Hematopoietic multipotent progenitor cell (in vitro differentiated cells): ENCODE results near the gene SUN3. TPM values are rescaled to one million over a fixed set of nuclear protein-coding genes. Genes with fewer than 3 reads are reported as not detected.

Experiments used
- DNase-seq, 3 donors: peaks; one replicate each; pipeline ENCODE4 v3.0.0-alpha.2; 2011 to 2015; ENCODE audit warnings: low read depth in 2 of 3, low spot score in 2 of 3
- total RNA-seq: library from RNA; depleted of rRNA; stranded (reverse); fragments of >200 nt; gene quantifications from one replicate; pipeline ENCODE4 v1.2.3, GENCODE V29; 2012

The SUN3 gene, protein sequence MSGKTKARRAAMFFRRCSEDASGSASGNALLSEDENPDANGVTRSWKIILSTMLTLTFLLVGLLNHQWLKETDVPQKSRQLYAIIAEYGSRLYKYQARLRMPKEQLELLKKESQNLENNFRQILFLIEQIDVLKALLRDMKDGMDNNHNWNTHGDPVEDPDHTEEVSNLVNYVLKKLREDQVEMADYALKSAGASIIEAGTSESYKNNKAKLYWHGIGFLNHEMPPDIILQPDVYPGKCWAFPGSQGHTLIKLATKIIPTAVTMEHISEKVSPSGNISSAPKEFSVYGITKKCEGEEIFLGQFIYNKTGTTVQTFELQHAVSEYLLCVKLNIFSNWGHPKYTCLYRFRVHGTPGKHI
- not detected for total RNA-seq

DNA sequence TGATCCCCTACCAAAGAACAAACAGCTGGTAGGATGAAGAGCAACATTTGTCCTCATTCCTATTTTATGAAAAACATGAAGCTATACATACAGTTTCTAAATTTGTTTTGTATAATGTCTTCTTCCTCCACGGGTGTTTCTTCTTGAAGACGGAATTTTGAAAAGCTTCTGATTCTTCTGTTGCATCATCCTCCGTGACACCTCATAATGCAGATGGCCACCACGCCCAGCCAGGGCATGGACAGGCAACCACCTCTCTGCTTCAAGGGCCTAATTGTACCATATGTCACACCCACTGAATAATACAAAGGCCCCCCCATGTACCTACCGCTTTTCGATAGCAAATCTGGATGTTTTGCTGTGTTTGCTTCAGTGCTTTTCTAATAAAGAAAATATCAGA, at the start of gene SUN3:
SUN3 (minus strand) TSS at position 170 of the 400 bp plus-strand sequence; CDS start at position 1, 169 bp downstream.
- DNase-seq: no peak

DNA sequence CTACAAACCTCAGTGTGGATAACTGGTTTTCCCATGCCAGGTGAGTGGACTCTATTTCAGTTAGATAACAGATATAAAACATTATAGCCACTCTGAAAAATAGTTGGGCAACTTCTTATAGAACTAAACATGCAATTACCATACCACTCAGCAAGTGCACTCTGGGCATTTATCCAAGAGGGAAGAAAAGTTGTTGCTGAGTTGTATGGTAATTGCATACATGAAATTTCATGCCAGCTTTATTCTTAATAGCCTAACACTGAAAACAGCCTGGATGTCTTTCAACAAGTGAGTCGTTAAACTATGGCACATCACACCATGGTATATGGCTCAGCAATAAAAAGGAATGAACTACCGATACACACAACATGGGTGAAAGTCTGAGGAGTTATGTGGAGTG, 49.6 kb upstream of the SUN3 start:
- no peak for DNase-seq

DNA sequence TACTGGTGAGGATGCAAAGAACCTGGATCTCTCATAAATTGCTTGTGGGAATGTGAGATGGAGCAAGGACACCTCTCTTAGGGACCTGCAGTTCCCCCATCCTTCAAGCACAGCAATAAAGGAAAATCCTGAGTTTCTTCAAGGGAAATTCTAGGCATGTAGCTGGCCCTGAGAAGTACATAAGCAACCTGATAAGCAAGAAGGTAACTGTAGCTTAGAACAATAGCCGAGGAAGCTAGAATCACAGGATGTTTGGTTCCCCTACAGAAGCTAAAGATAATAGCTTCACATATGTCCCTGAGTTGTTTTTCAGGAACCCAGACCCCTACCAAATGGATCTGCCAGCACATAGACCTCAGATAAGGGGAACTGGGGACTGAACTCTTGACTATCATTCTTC, 48.5 kb upstream of the SUN3 start:
- no peak for DNase-seq

DNA sequence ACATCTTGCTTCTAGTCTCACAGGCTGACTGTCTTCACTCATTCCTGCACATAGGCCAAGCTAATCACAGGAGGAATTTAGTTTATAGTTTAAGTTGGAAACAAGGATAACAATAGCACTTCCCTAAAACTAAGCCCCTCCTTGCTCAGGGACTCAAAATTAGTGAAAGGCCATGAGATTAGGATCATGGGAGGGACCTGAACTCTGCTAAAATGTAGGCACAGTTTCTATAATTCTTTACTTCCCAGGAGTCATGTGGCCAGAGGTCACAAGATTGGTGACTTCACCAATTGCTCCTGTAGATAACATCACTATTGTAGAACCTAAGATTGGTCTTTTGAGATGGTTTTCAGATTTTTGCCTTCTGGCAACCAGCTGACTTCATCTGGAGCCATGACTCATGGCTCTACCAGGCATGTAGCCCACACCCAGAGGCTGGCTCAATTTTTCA, 45.3 kb upstream of the SUN3 start:
- DNase-seq: no peak

DNA sequence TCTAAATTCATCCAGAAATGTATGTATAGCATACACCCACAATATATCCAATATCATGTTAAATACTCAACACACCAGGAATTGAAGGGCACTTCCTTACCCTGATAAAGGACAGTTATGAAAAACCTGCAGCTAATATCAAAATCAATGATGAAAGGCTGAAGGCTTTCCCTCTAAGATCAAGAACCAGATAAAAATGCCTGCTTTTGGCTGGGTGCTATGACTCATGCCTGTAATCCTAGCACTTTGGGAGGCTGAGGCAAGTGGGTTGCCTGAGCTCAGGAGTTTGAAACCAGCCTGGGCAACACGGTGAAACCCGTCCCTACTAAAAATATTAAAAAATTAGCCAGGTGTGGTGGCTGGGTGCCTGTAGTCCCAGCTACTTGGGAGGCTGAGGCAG, 38.6 kb upstream of the SUN3 start:
- DNase-seq: no peak

DNA sequence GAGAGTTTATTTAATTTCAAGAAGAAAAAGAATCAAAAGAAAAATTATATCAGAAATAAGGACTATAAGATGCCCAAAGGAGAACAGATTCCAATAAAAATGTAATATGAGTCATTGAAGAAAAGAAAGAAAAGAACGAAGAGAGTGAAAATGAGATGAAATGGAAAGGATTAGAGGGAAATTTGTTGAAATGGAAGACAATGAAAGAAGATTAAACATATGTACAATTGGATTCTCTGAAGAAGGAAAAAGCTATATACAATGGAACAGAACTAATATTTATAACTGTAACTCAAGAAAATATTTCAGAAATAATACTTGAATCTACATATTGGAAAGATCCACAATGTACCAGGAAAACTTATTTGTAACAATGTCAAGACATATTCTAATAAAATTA, 35.1 kb upstream of the SUN3 start:
- DNase-seq: no peak

DNA sequence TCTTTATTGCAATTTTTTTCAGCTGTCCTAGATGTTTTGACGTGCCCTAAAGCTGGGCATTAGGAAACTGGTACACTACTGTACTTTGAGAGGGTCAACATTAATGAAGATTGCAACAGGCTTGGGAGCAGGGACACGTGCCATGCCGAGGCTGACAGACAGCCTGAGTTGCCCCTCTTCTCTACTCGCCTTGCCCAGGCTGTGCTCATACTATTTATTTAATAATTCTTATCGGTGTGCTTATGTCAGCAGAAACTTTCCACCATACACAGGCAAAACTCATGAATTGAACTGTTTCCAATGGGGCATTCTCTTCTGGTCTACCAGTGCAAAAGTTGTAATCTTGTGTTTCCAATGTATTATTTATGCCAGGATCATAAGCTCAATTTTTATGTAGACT, 30.8 kb upstream of the SUN3 start:
- no peak for DNase-seq

DNA sequence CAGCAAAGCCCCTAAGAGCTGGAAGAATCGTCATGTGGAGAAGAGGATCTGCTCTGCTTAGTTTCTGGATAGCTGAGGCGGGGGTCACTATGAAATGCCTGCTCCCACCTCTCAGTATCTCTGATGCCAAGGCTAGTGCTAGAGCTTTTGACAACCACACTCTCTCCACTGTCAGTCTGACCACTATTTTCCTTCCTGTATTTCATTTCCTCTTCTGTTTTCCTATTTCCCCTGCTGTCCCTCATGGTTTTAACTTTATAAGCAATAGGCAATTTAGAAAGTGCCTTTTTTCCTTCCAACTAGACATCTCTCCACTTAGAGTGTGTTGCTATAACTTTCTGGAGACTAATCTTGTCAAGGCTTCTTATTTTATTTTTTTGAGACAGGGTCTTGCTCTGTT, 30.1 kb upstream of the SUN3 start:
- no peak for DNase-seq

DNA sequence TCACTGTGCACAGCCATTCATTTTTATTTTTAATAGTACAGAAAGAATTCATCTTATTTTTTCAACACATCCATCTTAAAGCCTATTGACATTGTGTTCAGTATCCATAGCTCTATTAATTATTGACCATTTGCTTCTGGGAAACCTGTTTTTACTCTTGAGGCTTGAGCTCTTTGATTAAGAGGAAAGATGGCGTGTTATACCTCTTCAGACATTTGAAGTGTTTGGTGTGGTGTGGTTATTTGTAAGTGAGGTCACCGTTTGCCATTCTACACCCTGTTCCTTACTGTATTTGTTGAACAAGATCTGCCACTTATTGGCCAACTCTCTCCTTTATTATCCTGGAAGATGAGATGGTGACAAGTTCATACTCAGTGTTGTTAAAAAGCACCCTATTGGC, 24.8 kb upstream of the SUN3 start:
- DNase-seq: no peak

DNA sequence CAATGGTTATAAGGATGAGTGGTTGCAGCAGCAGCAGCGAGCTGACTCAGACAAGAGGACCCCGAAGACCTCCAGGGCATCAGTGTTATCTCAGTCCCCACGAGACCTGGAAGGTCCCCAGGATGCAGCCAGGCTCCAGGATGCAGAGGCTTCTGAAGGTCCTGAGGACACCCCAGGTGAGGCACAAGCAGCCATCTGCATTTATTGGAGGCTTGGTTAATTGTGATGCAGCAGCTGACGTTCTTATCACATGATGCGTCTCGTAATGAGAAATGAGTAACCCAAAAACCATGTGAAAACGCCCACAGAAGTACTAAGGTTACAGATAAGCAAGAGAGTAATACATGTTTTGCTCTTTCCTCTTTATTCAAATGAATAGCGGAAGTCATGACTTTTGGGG, 23.8 kb upstream of the SUN3 start:
- DNase-seq: no peak

DNA sequence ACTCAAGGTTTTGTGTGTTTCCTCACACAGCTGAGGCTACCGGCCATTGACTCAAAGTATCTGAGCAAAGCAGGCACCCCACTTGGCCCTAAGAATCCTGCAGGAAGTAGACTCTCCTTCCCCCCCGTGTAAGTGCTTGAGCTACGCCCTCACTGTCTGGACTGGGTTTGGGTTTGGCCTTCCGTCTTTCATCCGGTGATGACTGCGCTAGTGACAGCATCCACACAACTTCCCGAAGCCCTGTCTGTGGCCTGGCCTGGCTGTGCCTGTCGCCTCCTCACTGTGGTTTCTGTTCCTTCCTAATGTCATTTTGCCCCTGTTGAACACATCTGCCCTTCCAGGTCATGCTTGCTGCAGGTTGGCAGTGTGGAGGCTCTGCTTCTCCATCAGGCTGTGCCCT, 20.9 kb upstream of the SUN3 start:
- no peak for DNase-seq

DNA sequence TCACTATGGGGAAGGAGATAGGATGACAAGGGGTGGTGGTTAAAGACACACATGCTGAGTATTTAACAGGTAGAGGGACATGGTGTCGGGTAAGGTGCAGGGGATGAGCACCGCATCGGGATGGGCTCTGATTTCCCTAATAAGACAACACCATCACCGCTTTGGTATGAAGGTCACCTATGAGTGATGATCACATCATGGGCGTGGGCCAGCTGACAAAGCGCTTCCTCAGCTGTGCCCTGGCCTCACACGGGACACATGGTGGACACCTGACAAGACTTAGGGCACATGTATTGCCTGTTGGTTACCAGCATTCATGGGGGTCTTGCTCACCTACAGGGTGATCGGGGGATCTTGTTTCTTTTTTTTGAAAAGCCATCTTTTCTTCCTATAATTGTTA, 19.2 kb upstream of the SUN3 start:
- DNase-seq: no peak

DNA sequence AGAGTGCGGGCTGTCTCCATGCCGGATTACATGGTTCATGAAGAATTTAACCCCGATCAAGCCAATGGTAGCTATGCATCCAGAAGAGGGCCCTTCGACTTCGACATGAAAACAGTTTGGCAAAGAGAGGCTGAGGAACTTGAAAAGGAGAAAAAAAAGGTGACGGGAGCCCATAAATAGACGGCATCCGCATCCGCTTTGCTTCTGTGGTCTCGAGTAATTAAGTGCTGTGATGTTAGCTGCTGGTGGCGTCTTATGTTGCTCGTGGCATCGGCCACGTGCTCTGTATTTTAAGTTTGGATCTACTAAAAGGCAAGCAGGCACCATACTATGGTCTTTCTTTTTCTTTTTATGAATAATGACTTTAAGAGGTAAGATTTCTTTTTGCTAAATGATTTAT, 17.6 kb upstream of the SUN3 start:
- DNase-seq: peak in 2 of 3 donors; percentile 18 to 60

DNA sequence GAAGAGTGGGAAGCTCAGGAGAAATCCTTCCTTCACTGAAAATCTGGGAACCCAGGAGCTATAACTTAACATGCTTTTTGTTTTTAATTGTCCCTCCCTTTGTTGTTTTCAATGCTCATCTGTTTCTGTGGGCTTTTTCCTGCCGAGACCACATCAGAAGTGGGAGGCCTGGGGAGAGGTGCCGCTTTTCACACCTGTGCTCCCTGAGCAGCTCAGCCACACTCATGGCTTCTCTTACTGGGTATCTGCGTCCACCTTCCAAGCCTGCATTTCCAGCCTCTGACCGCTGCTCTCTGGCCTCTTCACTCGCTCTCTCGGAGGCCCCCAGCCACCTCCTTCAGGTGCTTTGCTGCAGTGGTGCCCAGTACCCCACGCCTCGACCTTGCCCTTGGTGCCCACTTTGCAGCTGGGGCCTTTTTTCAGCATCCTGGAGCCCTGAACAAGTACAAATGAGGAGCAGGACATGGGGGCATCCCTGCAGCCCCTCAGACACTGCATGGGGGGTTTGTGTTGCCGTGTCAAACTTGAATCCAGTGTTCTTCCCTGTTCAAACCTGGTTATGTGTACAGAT, 16.4 kb upstream of the SUN3 start:
- DNase-seq: no peak

DNA sequence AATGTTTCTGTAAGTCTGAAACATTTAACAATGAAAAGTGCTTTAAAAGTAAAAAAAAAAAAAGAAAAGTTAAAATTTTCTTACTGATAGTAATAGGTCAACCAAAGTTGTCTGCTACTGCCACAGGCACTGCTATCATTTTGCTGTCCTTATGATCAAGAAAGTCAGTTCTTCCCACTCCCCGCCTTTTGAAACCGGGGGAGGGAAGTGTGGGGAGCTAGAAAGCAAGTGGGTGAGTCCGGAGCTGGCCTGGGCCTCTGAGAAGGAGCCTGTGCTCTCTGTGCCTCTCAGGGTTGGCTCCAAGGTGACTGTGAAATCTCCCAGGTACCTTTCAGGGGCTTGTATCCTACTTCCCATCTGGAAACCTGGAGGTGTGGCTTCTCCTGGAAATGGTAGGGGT, 13.7 kb upstream of the SUN3 start:
- no peak for DNase-seq

DNA sequence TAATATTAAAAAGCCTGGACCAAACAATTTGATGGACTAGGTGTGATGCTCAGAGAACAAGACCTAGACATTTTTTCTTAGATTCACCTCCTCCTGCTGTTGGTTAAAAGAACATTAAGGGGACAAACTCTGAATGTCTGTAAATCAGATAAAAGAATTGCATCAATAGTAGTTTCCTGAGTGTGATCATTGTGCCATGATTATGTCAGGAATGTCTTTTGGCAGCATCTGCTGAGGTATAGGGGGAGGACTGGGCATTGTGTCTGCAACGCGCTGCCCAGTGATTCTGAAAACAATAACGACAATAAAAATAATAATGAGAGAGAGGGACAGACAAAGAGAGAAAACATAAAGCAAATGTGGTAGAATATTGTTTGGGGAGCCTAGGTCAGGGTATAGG, 13.3 kb upstream of the SUN3 start:
- no peak for DNase-seq

DNA sequence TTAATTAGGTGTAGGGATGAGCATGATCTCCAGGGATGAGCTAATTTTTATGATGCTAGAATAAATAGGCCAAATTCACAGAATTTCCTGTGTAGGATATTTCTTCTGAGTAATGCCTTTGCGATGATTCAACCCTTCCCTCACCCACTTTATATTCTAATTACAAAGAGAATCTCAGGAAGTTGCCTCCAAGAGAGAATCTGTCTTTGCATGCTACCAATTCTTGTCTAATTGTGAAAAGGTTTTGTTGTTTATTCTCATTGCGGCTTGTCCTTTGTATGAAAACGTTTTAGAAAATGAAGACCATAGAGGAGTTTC, 12.7 kb upstream of the SUN3 start:
- no peak for DNase-seq

DNA sequence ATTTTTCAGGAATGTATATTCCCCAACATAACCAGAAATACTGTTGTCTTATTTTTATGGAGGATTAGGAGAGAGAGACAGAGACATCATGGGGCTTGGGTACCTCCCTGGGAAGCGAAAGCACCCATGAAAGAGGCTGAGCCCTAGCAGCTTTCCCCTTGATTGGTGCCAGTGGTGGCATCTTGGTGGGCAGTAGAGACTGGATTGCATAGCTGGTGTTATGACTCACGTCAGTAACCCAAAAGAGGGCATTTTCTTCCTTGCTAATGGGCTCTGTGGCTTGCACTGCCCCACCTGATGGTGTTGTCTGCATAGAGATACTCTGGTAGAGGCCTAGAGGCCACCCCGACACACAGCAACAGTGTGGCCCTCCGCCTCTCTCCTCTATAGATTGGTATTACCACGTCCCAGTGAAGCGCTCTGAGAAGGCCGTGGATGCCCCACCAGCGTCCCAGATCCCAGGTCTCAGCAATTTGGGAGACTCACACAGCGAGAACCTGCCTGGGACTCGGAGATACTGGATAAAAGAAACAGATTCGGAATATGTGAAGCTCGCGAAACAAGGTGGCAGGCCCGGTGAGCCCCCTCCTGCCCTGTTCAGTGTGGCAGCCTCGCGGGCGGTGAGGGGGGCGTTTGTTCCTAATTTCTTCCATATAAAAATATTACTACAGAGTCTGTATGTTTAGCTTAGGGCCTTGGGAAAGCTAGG, 12.2 kb upstream of the SUN3 start:
- DNase-seq: no peak

DNA sequence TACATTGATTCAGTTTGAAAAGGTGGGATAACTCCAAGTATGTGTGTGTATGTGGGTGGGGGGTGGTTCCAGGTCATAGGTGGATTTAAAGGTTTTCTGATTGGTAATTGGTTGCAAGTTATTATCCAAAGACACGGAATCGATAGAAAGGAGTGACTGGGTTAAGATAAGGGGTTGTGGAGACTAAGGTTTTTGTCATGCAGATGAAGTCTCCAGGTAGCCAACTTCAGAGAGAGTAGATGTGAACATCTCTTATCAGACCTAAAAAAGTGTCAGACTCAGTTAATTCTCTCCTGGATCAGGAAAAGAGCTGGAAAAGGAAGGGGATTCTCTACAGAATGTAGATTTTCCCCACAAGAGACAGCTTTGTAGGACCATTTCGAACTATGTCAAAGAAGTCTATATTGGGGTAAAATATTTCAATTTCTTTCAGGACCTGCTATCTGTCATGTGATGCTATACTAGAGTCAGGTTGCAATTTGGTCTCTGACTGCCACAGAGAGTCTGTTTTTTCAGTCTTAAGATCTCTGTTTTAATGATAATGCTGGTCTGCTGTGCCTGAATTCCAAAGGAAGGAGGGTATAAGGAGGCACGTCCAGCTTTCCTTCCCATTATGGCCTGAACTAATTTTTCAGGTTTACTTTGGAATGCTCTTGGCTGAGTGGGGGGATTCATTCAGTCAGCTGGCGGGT, 10.1 kb upstream of the SUN3 start:
- no peak for DNase-seq

DNA sequence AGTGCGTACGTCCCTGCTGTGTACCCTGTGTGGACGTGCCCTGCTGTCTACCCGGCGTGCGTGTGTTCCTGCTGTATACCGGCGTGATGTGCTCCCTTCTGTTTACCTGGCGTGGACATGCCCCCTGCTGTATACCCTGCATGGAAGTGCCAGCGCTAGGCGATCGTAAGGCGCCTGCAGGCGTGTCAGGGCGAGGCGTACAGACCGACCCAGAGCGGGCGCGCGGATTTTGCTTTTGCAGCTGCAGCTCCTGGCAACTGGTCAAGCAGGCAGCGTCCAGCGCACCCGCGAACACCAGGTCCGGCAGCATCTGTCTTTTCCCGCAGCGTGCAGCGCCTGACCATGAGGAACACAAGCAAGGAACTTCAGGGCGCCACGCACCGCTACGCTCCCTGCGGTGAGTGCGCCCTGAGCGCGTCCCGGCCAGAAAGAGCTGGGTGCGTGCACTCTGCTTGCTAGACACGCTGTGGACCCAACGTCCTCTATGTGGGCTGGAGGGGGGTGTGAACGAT, 7.1 kb upstream of the SUN3 start:
- DNase-seq: peak in 2 of 3 donors; percentile 8 to 18

DNA sequence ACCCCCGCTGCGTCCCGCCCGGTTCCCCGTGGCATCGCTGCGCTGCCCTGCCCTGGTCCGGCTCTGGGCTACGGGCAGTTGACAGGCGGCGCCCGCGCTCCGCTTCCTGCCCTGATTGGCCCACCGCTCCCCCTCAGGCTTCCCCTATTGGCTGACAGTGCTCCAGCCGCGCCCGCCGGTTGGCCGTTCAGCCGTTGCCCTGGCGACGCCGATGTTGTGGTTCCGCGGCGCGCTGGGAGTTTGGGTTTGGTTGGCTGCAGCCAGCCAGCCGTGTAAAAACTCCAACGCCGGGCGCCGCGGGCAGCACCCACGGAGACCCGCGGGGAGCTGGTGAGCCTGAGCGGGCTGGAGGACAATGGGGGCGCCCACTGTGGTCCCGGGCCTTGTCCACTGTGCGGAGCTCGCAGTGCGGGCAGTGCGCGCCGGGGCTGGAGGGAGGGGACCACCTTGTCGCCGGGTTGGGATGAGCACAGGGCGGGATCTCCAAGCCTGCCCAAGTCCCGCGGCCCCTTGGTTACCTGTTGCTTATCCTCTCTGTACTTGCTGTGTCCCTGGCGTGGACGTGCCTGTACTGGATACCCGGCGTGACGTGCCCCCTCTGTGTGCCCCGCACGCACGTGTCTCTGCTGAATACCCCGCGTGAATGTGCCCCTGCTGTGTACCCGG, 6.5 kb upstream of the SUN3 start, which contains the start of gene C7orf57:
C7orf57 (plus strand) TSS at position 243 of the 666 bp plus-strand sequence. CDS start 766 bp downstream, outside the sequence.
- DNase-seq: peak; percentile 80 to 85 (median 82)
